ENCODE data around the gene PHF21A.

DNA sequence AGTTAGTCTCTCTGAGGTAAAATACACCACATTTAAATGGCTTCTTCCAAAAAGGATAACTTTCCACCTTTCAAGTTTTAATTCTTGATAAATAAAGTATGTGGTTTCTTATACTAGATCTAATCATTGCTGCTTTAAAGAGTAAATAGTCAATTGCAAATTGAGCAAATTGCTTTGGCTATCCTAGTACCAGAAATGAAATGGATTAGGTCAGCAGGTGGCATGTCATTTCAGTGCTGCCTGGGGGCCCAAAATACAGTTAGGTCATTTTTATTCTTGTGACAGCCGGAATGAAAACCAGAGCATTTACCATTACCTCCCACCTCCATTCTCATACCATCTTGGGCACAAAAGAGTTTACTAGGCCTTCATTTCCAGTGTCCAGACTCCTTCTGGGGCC, 70.2 kb downstream of the PHF21A start:
- TF ChIP-seq EP300 (IDR thresholded peaks at IDR 0.05), result no peak
- TF ChIP-seq, protein P1, sequence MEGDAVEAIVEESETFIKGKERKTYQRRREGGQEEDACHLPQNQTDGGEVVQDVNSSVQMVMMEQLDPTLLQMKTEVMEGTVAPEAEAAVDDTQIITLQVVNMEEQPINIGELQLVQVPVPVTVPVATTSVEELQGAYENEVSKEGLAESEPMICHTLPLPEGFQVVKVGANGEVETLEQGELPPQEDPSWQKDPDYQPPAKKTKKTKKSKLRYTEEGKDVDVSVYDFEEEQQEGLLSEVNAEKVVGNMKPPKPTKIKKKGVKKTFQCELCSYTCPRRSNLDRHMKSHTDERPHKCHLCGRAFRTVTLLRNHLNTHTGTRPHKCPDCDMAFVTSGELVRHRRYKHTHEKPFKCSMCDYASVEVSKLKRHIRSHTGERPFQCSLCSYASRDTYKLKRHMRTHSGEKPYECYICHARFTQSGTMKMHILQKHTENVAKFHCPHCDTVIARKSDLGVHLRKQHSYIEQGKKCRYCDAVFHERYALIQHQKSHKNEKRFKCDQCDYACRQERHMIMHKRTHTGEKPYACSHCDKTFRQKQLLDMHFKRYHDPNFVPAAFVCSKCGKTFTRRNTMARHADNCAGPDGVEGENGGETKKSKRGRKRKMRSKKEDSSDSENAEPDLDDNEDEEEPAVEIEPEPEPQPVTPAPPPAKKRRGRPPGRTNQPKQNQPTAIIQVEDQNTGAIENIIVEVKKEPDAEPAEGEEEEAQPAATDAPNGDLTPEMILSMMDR (IDR thresholded peaks at IDR 0.05), result no peak

Measured in gastroesophageal sphincter (tissue), 3 donors.